ENCODE measurements around the gene LRP1B.

Gene LRP1B

GRCh38 chr2:140701726-140702125, 1429.1 kb downstream of the LRP1B start:
- Mint-ChIP-seq H3K36me3 (ENCODE audit: low read depth) (no peaks in the 10 kb centered on the region), H3K9me3 (no peaks in the 10 kb centered on the region), H3K4me3 (no peak overlapping the region), H3K27ac (no peak overlapping the region), H3K4me1 (no peaks in the 10 kb centered on the region), H3K27me3 (ENCODE audit: low read depth) (no peaks in the 10 kb centered on the region)
- TF ChIP-seq, protein P1, sequence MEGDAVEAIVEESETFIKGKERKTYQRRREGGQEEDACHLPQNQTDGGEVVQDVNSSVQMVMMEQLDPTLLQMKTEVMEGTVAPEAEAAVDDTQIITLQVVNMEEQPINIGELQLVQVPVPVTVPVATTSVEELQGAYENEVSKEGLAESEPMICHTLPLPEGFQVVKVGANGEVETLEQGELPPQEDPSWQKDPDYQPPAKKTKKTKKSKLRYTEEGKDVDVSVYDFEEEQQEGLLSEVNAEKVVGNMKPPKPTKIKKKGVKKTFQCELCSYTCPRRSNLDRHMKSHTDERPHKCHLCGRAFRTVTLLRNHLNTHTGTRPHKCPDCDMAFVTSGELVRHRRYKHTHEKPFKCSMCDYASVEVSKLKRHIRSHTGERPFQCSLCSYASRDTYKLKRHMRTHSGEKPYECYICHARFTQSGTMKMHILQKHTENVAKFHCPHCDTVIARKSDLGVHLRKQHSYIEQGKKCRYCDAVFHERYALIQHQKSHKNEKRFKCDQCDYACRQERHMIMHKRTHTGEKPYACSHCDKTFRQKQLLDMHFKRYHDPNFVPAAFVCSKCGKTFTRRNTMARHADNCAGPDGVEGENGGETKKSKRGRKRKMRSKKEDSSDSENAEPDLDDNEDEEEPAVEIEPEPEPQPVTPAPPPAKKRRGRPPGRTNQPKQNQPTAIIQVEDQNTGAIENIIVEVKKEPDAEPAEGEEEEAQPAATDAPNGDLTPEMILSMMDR (IDR thresholded peaks at IDR 0.05; ENCODE audit: unreplicated experiment in 3 of 3) = no peak

- no peaks in the 10 kb centered on the region for H3K4me1 Mint-ChIP-seq
- H3K27ac Mint-ChIP-seq = no peak overlapping the region
- H3K36me3 Mint-ChIP-seq (ENCODE audit: low read depth) = no peaks in the 10 kb centered on the region
- no peaks in the 10 kb centered on the region for H3K9me3 Mint-ChIP-seq
- H3K27me3 Mint-ChIP-seq (ENCODE audit: low read depth) = no peaks in the 10 kb centered on the region
- no peak overlapping the region for H3K4me3 Mint-ChIP-seq
- TF ChIP-seq, protein P1 (IDR thresholded peaks at IDR 0.05; ENCODE audit: unreplicated experiment in 3 of 3) = no peak
Observed at GRCh38 chr2:140698636-140699035, 1432.2 kb downstream of the LRP1B start.

GRCh38 chr2:140696449-140696848, 1434.4 kb downstream of the LRP1B start:
- Mint-ChIP-seq H3K36me3 (ENCODE audit: low read depth) (no peaks in the 10 kb centered on the region), H3K4me3 (no peak overlapping the region), H3K27ac (no peak overlapping the region), H3K27me3 (ENCODE audit: low read depth) (no peaks in the 10 kb centered on the region), H3K4me1 (no peaks in the 10 kb centered on the region), H3K9me3 (no peaks in the 10 kb centered on the region)
- TF ChIP-seq, protein P1 (IDR thresholded peaks at IDR 0.05; ENCODE audit: unreplicated experiment in 3 of 3) = no peak

- TF ChIP-seq, protein P1 (IDR thresholded peaks at IDR 0.05; ENCODE audit: unreplicated experiment in 3 of 3) = no peak
- H3K27ac Mint-ChIP-seq = no peak overlapping the region
- no peaks in the 10 kb centered on the region for H3K27me3 Mint-ChIP-seq (ENCODE audit: low read depth)
- no peak overlapping the region for H3K4me3 Mint-ChIP-seq
- H3K9me3 Mint-ChIP-seq = no peaks in the 10 kb centered on the region
- no peaks in the 10 kb centered on the region for H3K36me3 Mint-ChIP-seq (ENCODE audit: low read depth)
- no peaks in the 10 kb centered on the region for H3K4me1 Mint-ChIP-seq
Observed at GRCh38 chr2:140695155-140695554, 1435.7 kb downstream of the LRP1B start.

DNA sequence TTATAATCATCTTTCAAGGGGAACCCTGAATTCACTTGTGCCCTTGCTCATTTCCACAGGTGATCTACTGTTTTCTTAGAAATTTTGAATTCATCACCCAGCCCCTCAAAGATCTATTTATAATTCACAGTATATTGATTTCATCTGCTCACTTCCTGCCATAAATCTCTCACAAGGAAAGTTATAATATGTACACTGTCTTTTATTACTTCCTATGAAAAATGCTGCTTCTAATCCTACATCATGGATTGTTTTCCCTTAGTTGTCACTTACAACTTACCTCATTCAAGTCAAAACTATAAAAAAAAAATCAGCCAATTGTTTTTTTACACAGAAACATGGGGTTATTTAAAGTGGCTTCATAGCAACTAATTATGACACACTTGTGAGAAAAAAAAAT, 1443.0 kb downstream of the LRP1B start:
- no peaks in the 10 kb centered on the region for H3K4me1 Mint-ChIP-seq
- no peaks in the 10 kb centered on the region for H3K27me3 Mint-ChIP-seq (ENCODE audit: low read depth)
- TF ChIP-seq, protein P1 (IDR thresholded peaks at IDR 0.05; ENCODE audit: unreplicated experiment in 3 of 3) = no peak
- no peaks in the 10 kb centered on the region for H3K36me3 Mint-ChIP-seq (ENCODE audit: low read depth)
- H3K9me3 Mint-ChIP-seq = no peaks in the 10 kb centered on the region
- H3K4me3 Mint-ChIP-seq = no peak overlapping the region
- no peak overlapping the region for H3K27ac Mint-ChIP-seq

GRCh38 chr2:140683658-140684057, 1447.2 kb downstream of the LRP1B start:
- Mint-ChIP-seq H3K4me3 (no peak overlapping the region), H3K27ac (no peak overlapping the region), H3K9me3 (no peaks in the 10 kb centered on the region), H3K27me3 (ENCODE audit: low read depth) (no peaks in the 10 kb centered on the region), H3K36me3 (ENCODE audit: low read depth) (no peaks in the 10 kb centered on the region), H3K4me1 (no peaks in the 10 kb centered on the region)
- TF ChIP-seq, protein P1 (IDR thresholded peaks at IDR 0.05; ENCODE audit: unreplicated experiment in 3 of 3) = no peak

Data from nephron (organoid).